T-helper 2 cell treated with Interferon-gamma antibody and Interleukin-4, amounts not matched to agents 5 μg/mL and 100 μg/mL, for 36 hours (primary cell): ENCODE results near the gene YPEL2.
A peak's percentile ranks its signal among the peaks of the same experiment; 100 is the strongest.
"Not testable (repeated sequence)": the region's sequence is repeated elsewhere in the genome, so short reads cannot be mapped to it uniquely, and the experiment has no call there.

Experiments used
- DNase-seq: peaks from one replicate; pipeline ENCODE4 v3.0.0; 2021; ENCODE audit warnings: low spot score
- H3K27ac Mint-ChIP-seq: one replicate; pipeline ENCODE4 v1.8.0; 2021; ENCODE audit warnings: mild to moderate bottlenecking, mixed read lengths
- H3K27me3 Mint-ChIP-seq: one replicate; pipeline ENCODE4 v1.8.0; 2021; ENCODE audit warnings: low read depth, mixed read lengths
- H3K36me3 Mint-ChIP-seq: one replicate; pipeline ENCODE4 v1.8.0; 2021; ENCODE audit warnings: low read depth, mixed read lengths
- H3K4me1 Mint-ChIP-seq: one replicate; pipeline ENCODE4 v1.8.0; 2021; ENCODE audit warnings: low read depth, mixed read lengths
- H3K4me3 Mint-ChIP-seq: one replicate; pipeline ENCODE4 v1.8.0; 2022; ENCODE audit warnings: mild to moderate bottlenecking, moderate library complexity, mixed read lengths
- H3K9me3 Mint-ChIP-seq: one replicate; pipeline ENCODE4 v1.8.0; 2021; ENCODE audit warnings: mixed read lengths

Gene YPEL2

DNA sequence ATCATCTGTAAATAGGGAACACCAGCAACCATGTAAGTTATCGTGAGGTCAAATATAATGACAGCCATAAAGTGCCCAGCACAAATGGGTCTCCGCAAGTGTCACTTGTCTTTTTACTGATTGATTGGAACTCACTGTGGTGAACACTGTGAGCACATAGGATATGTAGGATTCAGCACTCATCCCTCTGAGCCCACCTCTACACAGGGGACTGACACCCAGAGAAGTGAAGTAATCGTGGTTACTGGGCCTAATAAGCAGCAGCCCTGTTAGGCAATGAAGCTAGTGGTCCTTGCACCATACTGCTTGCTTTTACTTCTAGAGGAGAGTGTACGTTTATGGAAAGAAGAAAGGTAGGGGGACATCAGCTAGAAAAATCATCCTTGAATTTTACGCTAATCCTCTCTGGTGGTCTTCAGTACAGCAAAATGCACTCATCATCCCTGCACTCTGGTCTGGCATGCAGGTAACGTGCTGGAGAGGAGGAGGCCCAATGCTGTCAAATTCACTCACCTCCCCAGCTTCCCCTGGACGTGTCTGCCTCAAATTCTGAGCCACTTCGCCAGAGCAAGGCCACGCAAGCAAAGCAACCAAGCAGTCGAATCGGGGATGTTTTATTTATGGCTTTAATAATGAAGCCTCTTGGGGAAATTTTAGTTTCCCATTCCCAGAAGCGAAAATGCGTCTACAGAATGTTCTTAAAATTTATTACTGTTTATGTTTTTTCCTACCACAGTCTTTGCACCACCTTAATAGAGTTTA is 74.7 kb downstream of the YPEL2 start:
- H3K36me3 Mint-ChIP-seq, result peaks cover 4% of the 10 kb centered on the region
- H3K4me1 Mint-ChIP-seq, result no peaks in the 10 kb centered on the region
- no peak overlapping the region for H3K4me3 Mint-ChIP-seq
- H3K27me3 Mint-ChIP-seq, result no peaks in the 10 kb centered on the region
- no peak overlapping the region for H3K27ac Mint-ChIP-seq
- no peak for DNase-seq
- peaks cover 6% of the 10 kb centered on the region for H3K9me3 Mint-ChIP-seq

DNA sequence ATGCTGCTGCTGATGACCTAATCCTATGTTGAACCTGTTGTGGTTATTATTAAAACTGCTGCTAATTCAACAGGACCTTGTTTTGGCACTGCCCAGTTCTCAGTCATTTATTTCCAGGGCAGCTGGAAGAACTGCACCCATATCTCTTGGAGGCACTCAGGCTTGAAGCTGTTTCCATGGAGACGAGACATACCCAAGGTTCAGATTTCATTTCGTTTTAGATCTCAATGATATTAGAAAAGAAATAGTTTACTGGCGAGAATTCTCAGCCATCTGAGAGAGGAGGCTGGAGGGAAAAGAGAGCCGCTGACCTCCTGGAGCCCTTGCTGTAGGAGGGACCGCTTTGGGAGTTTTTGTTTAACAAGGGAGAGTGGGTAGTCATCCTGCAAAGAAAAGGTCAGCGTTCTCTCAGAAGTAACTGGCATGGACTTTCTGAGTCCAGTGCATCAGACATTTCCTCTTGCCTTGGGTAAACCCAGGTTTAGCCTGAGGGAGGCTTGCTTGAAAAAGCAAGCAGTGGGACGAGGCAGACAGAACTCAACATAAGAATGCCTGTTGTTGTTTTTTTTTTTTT is 75.4 kb downstream of the YPEL2 start:
- Mint-ChIP-seq H3K36me3 (peaks cover 4% of the 10 kb centered on the region), H3K27ac (no peak overlapping the region), H3K4me3 (no peak overlapping the region), H3K27me3 (no peaks in the 10 kb centered on the region), H3K4me1 (no peaks in the 10 kb centered on the region), H3K9me3 (peaks cover 6% of the 10 kb centered on the region)
- no peak for DNase-seq

DNA sequence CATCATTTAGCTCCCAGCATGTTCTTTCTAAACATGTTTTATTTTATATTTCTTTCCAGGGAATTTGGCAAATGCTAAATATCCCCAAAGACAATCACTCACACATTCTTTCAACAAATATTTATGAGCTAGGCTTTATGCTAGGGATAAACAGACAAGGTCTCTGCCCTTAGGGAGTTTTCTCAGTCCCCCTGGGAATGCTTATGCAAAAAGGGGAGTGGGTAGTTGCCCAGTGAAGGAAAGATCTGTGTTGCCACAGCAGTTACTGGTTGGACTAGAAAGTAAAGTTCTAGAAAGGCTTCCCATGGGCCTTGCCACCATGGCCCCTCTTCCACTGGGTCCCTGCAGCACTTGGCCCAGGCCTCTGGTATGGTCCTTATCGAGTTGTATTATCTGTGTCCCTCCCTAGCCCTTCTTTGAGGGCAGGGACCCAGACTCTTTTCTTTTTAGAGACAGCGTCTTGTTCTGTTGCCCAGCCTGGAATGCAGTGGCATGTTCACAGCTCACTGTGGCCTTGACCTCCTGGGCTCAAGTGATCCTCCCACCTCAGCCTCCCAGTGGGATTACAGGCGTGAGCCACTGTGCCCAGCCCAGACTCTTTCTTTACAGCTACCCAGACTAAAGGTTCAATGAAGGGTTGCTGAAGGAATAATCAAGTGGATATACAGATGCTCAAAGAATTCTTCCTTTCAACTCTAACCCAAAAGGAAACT is 78.0 kb downstream of the YPEL2 start:
- no peak overlapping the region for H3K27ac Mint-ChIP-seq
- H3K27me3 Mint-ChIP-seq, result no peaks in the 10 kb centered on the region
- peaks cover 4% of the 10 kb centered on the region for H3K36me3 Mint-ChIP-seq
- no peak overlapping the region for H3K4me3 Mint-ChIP-seq
- peaks cover 6% of the 10 kb centered on the region for H3K9me3 Mint-ChIP-seq
- peaks cover 3% of the 10 kb centered on the region for H3K4me1 Mint-ChIP-seq
- no peak for DNase-seq

DNA sequence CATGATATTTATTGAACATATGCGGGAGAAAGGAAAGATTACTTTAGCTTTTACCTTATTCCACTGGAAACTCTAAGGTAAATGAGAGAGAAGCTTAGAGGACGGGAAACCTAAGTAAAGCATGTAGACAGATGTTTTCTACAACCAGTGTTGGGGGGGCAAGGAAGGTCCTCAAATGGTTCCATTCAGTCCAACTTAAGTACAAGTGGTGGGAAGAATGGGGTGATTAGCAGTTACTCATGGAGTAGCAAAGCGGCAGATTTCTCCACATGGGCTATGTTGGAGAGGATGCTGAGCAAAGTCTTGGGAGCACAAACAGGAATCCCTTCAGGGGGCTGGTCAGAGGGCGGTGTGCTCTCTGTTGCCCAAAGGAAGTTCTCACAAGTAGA is 78.6 kb downstream of the YPEL2 start:
- H3K9me3 Mint-ChIP-seq, result peaks cover 6% of the 10 kb centered on the region
- H3K27me3 Mint-ChIP-seq, result no peaks in the 10 kb centered on the region
- peaks cover 4% of the 10 kb centered on the region for H3K36me3 Mint-ChIP-seq
- H3K4me3 Mint-ChIP-seq, result no peak overlapping the region
- DNase-seq, result no peak
- no peak overlapping the region for H3K27ac Mint-ChIP-seq
- peaks cover 6% of the 10 kb centered on the region for H3K4me1 Mint-ChIP-seq

DNA sequence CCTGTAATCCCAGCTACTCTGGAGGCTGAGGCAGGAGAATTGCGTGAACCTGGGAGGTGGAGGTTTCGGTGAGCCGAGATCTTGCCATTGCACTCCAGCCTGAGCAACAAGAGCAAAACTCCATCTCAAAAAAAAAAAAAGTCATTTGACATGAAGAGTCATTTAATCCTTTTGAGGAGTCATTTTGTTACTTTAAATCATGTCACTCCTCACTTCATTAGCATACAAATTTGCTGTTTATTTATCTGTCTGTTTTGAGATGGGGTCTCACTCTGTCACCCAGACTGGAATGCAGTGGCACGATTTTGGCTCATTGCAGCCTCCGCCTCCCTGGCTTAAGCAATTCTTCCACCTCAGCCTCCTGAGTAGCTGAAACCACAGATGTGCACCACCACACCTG is 81.0 kb downstream of the YPEL2 start:
- H3K4me3 Mint-ChIP-seq, H3K27me3 Mint-ChIP-seq, H3K27ac Mint-ChIP-seq, H3K9me3 Mint-ChIP-seq, DNase-seq, H3K36me3 Mint-ChIP-seq: not testable (repeated sequence)
- peaks cover 24% of the 10 kb centered on the region for H3K4me1 Mint-ChIP-seq

DNA sequence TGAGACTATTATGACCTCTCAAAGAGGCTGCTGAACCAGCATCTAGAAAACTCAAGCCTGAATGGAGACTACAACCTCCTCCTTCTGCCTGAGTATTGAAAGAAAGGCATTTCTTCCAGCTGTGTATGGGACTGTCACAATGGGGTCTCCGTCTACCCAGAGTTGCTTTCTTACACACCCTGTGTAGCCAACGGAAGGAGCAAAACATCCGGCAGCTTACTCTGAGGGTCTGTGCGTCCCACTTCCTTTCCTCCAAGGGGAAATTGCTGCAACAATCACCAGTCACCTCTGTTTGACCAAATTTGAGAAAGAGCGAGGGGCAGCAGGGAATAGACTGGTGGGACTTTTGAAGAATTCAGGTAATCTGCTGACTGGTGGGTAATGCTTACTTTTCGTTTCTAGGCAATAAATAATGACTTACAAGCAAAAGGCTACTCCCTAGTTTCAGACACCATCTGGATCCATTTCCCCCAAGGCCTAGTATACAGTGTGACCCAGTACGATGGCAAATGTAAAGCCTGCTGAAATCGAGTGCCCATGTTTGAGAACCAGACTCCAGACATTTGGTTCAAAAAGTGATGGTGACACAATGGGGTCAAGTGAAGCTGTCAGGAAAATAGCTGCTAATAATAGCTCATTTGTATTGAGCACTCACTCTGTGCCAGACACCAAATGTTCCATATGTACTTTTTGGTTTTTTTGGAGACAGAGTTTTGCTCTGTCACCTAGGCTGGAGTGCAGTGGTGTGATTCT is 81.7 kb downstream of the YPEL2 start:
- H3K9me3 Mint-ChIP-seq, result peaks cover 6% of the 10 kb centered on the region
- no peak overlapping the region for H3K4me3 Mint-ChIP-seq
- no peak overlapping the region for H3K27ac Mint-ChIP-seq
- H3K4me1 Mint-ChIP-seq, result peaks cover 24% of the 10 kb centered on the region
- no peaks in the 10 kb centered on the region for H3K27me3 Mint-ChIP-seq
- DNase-seq, result no peak
- peaks cover 4% of the 10 kb centered on the region for H3K36me3 Mint-ChIP-seq

DNA sequence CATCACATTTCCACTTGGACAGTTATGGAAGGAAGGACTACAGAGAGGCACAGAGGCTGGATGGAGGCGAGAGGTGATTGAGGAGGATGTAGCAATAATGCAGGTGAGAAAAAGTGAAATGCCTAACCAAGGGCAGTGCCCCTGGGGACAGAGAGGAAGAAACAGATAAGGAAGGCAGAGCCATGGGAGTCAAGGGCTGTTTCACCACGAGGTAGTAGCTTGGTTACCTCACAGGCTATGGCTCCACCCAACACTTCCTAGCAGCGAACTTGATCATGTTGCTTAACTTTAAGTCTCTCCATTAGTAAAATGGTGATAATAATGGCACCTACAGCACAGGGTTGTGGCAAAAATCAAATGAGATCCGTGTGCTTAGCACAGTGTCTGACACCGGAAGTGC is 83.9 kb downstream of the YPEL2 start:
- no peaks in the 10 kb centered on the region for H3K9me3 Mint-ChIP-seq
- no peaks in the 10 kb centered on the region for H3K27me3 Mint-ChIP-seq
- H3K27ac Mint-ChIP-seq, result no peak overlapping the region
- no peaks in the 10 kb centered on the region for H3K36me3 Mint-ChIP-seq
- H3K4me3 Mint-ChIP-seq, result no peak overlapping the region
- no peak for DNase-seq
- H3K4me1 Mint-ChIP-seq, result peaks cover 24% of the 10 kb centered on the region

DNA sequence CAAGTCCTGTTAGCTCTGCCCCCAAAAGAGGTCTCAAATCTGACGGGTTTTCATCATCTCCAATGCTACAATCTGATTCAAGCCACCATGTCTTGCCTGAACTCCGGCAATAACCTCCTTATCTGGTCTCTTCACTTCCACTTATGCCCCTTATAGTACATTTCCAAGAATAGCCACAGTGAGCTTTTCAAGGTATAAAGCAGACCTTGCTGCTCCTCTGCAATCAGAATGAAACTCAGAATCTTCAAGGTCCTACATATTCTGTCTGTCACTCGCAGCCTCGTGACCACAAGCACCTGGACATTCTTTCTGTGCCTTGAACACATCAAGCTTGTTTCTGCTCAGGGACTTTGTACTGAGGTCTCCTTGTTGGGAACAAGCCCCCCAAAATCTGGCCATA is 84.7 kb downstream of the YPEL2 start:
- H3K36me3 Mint-ChIP-seq, result no peaks in the 10 kb centered on the region
- no peaks in the 10 kb centered on the region for H3K9me3 Mint-ChIP-seq
- DNase-seq, result no peak
- H3K27ac Mint-ChIP-seq, result no peak overlapping the region
- H3K4me3 Mint-ChIP-seq, result peak overlapping the region; percentile 14
- no peaks in the 10 kb centered on the region for H3K27me3 Mint-ChIP-seq
- H3K4me1 Mint-ChIP-seq, result peaks cover 24% of the 10 kb centered on the region

DNA sequence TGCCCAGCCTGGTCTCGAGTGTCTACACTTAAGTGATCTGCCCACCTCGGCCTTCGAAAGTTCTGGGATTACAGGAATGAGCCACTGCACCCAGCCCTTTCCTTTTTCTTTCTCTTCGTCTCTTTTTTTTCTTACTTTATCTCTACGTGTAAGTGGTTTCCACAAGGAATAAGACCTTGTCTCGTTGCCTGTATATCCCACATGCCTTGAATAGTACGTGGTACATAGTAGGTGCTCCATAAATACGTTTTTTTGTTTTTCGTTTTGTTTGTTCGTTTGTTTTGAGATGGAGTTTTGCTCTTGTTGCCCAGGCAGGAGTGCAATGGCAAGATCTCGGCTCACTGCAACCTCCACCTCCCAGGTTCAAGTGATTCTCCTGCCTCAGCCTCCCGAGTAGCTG is 86.0 kb downstream of the YPEL2 start:
- Mint-ChIP-seq H3K27ac (no peak overlapping the region), H3K4me3 (no peak overlapping the region), H3K27me3 (no peaks in the 10 kb centered on the region), H3K36me3 (no peaks in the 10 kb centered on the region), H3K4me1 (peaks cover 24% of the 10 kb centered on the region), H3K9me3 (no peaks in the 10 kb centered on the region)
- DNase-seq, result no peak

DNA sequence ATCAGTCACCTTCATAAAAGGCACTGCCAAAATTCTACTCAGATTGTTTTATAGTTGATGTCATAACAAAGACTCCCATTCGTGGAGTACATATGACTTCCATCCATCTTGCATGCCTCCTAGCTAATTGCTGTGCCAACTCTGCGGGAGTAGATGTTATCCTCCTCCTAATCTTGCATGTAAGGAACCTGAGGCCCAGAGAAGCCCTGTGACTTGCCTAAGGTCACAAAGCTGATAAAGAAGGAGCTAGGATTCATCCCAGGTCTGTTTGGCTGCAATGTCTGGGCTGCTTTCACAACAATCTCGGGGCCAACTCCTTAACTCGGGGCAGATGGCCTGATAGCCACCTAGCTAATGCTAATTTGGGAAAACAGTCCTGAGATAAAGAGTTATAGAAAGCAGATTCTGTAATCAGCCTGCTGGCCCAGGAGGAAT is 87.3 kb downstream of the YPEL2 start:
- Mint-ChIP-seq H3K27ac (no peak overlapping the region), H3K27me3 (no peaks in the 10 kb centered on the region)

DNA sequence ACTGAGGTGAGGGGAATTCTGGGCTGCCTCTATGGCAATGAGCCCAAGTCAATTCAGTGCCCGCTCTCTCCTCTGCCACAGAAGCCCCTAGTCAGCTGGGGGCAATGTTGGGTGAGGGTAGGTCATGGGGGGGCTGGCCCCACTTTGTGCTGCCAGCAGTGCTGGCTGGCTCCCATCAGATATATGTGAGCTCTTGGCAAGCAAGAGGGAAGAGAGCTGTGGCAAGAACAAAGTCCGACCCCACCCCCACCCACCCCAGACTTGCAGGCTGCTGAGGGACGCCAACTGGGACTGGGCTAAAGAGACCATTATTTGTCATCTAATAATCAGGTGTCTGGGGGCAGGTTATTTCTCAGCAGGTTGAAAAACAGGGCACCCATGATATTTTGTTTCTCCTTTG is 89.4 kb downstream of the YPEL2 start:
- H3K27me3 Mint-ChIP-seq, result no peaks in the 10 kb centered on the region
- H3K36me3 Mint-ChIP-seq, result no peaks in the 10 kb centered on the region
- no peak overlapping the region for H3K27ac Mint-ChIP-seq
- no peak overlapping the region for H3K4me3 Mint-ChIP-seq
- no peaks in the 10 kb centered on the region for H3K9me3 Mint-ChIP-seq
- DNase-seq, result no peak
- H3K4me1 Mint-ChIP-seq, result peaks cover 9% of the 10 kb centered on the region

More for the DNA sequence above, 87.3 kb downstream of the YPEL2 start:
- H3K9me3 Mint-ChIP-seq, result no peaks in the 10 kb centered on the region
- H3K4me1 Mint-ChIP-seq, result peaks cover 21% of the 10 kb centered on the region
- no peak overlapping the region for H3K4me3 Mint-ChIP-seq
- DNase-seq, result no peak
- no peaks in the 10 kb centered on the region for H3K36me3 Mint-ChIP-seq

DNA sequence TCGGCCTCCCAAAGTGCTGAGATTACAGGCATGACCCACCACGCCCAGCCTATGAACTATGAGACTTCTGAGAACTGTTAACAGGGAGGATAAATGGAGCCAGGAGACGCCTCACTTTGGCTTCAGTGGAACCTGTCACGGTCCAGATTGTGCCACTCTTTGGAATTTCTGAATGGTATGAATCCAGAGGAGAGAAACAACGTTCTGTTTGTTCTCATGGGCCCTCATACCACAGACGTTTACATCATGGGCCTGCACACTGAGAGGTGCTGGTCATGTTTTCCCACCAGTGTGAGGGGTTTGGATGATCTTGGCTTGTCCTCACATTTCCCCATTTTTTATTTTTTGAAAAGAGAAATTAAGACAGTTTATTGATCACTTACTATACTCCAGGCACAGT is 90.3 kb downstream of the YPEL2 start:
- no peaks in the 10 kb centered on the region for H3K27me3 Mint-ChIP-seq

DNA sequence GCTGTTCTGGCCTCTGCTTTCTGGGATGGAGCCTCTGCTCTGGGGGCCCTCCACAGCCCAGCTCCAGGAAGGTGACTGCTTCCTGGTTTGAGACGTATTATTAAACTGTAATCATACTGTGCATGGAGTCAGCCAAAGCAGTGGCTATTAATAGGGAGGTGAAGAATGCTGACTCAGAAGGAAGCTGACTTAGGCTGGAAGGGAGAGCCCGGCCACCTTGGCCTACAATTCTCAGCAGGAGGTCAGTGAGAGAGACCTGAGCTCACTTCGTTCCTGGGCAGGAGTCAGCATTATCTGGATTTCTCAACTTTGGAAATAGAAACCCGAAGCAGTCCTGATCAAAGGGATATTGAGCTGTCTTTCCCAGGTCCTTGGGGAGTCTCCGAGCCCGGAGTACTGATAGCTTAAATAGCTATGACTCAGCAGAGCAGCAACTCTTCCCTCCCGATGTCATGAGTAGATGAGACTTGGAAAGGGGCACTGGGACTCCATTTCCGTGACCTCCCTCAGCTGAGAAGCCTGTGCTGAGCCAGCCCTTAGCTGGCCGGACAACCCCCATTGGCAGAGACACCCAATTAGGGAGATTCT is 91.8 kb downstream of the YPEL2 start:
- no peak overlapping the region for H3K27ac Mint-ChIP-seq
- H3K27me3 Mint-ChIP-seq, result no peaks in the 10 kb centered on the region
- DNase-seq, result no peak
- H3K36me3 Mint-ChIP-seq, result no peaks in the 10 kb centered on the region
- H3K4me1 Mint-ChIP-seq, result peaks cover 4% of the 10 kb centered on the region
- no peaks in the 10 kb centered on the region for H3K9me3 Mint-ChIP-seq
- H3K4me3 Mint-ChIP-seq, result no peak overlapping the region

More for the DNA sequence above, 90.3 kb downstream of the YPEL2 start:
- Mint-ChIP-seq H3K4me3 (no peak overlapping the region), H3K36me3 (no peaks in the 10 kb centered on the region), H3K9me3 (no peaks in the 10 kb centered on the region), H3K27ac (no peak overlapping the region), H3K4me1 (peaks cover 3% of the 10 kb centered on the region)
- DNase-seq, result no peak
